ENCODE measurements around the gene C11orf86.

C11orf86 gene

GRCh38 chr11:66975405-66976027 is 412 bp downstream of the C11orf86 start:
- no peaks in the 10 kb centered on the region for H3K36me3 Mint-ChIP-seq (ENCODE audit: low read depth)
- no peaks in the 10 kb centered on the region for H3K9me3 Mint-ChIP-seq
- peaks cover 11% of the 10 kb centered on the region for H3K27me3 Mint-ChIP-seq (ENCODE audit: low read depth)
- H3K4me3 Mint-ChIP-seq, result no peak overlapping the region
- no peak for TF ChIP-seq CTCF (IDR thresholded peaks at IDR 0.05; ENCODE audit: unreplicated experiment in 3 of 3)
- peak overlapping the region in 1 of 3 experiments; percentile 46 for H3K27ac Mint-ChIP-seq
- peaks cover 6% of the 10 kb centered on the region for H3K4me1 Mint-ChIP-seq

- no peak overlapping the region for H3K4me3 Mint-ChIP-seq
- H3K27me3 Mint-ChIP-seq (ENCODE audit: low read depth), result peaks cover 10% of the 10 kb centered on the region
- TF ChIP-seq CTCF (IDR thresholded peaks at IDR 0.05; ENCODE audit: unreplicated experiment in 3 of 3), result peak; percentile 66 to 88 (median 75)
Observed at GRCh38 chr11:66976028-66976467, 944 bp downstream of the C11orf86 start.

GRCh38 chr11:66976925-66977324 is 1.8 kb downstream of the C11orf86 start:
- Mint-ChIP-seq H3K9me3 (no peaks in the 10 kb centered on the region), H3K27ac (no peak overlapping the region), H3K4me1 (peaks cover 1% of the 10 kb centered on the region), H3K36me3 (ENCODE audit: low read depth) (no peaks in the 10 kb centered on the region), H3K27me3 (ENCODE audit: low read depth) (peaks cover 11% of the 10 kb centered on the region), H3K4me3 (no peak overlapping the region)
- TF ChIP-seq CTCF (IDR thresholded peaks at IDR 0.05; ENCODE audit: unreplicated experiment in 3 of 3), result no peak

More at GRCh38 chr11:66976028-66976467, 944 bp downstream of the C11orf86 start:
- Mint-ChIP-seq H3K36me3 (ENCODE audit: low read depth) (no peaks in the 10 kb centered on the region), H3K9me3 (no peaks in the 10 kb centered on the region), H3K4me1 (peaks cover under 1% of the 10 kb centered on the region), H3K27ac (peak overlapping the region in 1 of 3 experiments; percentile 46)

- no peak overlapping the region for H3K4me3 Mint-ChIP-seq
- H3K36me3 Mint-ChIP-seq (ENCODE audit: low read depth), result no peaks in the 10 kb centered on the region
- H3K9me3 Mint-ChIP-seq, result no peaks in the 10 kb centered on the region
- H3K27ac Mint-ChIP-seq, result no peak overlapping the region
- H3K4me1 Mint-ChIP-seq, result peaks cover 9% of the 10 kb centered on the region
- H3K27me3 Mint-ChIP-seq (ENCODE audit: low read depth), result peaks cover 13% of the 10 kb centered on the region
- no peak for TF ChIP-seq CTCF (IDR thresholded peaks at IDR 0.05; ENCODE audit: unreplicated experiment in 3 of 3)
Observed at GRCh38 chr11:66978229-66978628, 3.1 kb downstream of the C11orf86 start.

GRCh38 chr11:66978717-66979116 is 3.6 kb downstream of the C11orf86 start:
- no peak overlapping the region for H3K4me3 Mint-ChIP-seq
- H3K27ac Mint-ChIP-seq, result no peak overlapping the region
- H3K36me3 Mint-ChIP-seq (ENCODE audit: low read depth), result no peaks in the 10 kb centered on the region
- no peak for TF ChIP-seq CTCF (IDR thresholded peaks at IDR 0.05; ENCODE audit: unreplicated experiment in 3 of 3)
- peaks cover 9% of the 10 kb centered on the region for H3K4me1 Mint-ChIP-seq
- H3K27me3 Mint-ChIP-seq (ENCODE audit: low read depth), result peaks cover 13% of the 10 kb centered on the region
- no peaks in the 10 kb centered on the region for H3K9me3 Mint-ChIP-seq

All from nephron (organoid).